GM20431 (cell line): ENCODE measurements around the gene WWC1.

ENCODE experiments used
- in situ Hi-C: fragments of 300-500 bp; cut with MseI, MboI; formaldehyde crosslinking; loops from one replicate; pipeline ENCODE4 v1.15.0; 2020; ENCODE audit warnings: low sequenced_read_pairs; ENCODE audit not compliant: unreplicated experiment

Gene WWC1

DNA sequence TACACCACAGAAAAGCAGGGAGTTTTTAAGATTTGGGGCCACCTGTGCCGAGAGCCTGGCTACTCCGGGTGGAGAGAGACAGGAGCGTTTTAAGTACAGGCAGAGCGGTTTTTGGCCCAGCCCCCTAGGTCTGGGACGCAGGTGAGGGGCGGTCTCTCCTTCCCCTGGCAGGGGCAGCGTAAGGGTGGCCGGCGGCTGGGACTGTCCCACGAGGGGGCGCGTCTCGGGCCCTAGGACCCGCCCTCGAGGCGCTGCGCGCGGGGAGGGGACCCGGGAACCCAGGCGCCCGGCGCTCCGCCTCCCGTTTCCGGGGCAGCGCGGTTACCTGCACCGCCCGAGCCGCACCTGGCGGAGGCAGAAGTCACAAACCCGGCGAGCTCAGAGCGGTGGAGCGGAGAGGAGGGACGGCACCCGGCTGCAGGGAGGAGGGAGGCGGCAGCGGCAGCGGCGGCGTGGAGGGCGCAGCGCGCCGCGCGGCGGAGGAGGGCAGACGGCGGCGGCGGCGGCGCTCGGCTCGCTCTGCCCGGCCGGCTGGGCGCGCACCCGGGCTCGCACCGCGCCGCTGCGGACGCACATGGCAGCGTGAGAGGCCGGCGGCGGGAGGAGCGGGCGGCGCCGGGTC is at the start of gene WWC1:
TSS of gene WWC1 (plus strand) at position 304 of the 622 bp plus-strand sequence. CDS start 508 bp downstream, outside the sequence.
- in situ Hi-C loops, result loop anchor here (25.0 kb wide), 1 partner anchor 196 kb away; the partner anchor contains the start of gene RARS1

DNA sequence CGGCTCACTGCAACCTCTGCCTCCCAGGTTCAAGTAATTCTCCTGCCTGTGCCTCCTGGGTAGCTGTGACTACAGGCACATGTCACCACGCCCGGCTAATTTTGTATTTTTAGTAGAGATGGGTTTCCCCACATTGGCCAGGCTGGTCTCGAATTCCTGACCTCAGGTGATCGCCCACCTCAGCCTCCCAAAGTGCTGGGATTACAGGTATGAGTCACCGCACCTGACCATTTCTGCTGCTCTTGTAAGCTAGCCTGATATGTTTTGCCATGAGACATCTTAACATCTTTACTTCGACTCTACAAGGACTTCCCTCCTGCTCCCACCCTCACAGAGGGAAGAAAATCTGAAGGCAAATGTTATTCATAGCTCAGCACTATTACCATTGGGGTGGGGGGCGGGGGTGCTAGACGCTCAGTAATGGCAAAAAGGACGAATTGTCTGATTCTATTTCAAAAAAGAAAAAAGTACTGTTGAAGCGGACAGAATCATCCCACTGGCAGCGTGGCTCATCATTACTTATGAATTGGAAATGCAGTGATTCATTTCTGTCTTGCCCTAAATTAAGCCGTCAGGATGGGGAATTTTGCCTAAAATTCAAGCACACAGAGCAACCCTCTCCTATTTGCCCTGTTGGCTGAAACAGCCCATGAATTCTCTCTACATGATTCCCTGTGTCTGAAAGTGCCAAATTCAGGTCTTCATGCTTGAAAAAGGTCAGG is 46.4 kb upstream of the WWC1 start:
- in situ Hi-C loops, result no loop called here

DNA sequence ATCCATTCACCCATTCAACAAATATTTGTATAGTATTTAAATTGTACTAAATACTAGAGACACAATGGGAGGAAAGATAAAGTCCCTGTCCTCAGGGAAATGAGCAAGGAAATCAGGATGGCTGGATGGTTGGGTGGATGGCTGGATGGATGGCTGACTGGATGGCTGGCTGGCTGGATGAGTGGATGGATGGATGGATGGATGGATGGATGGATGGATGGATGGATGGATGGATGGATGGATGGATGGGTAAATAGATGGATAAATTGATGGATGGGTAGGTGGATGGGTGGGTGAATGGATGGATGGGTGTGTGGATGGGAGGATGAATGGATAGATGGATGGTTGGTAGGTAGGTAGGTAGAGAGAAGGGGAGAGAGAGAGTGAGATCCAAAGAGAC is 41.5 kb upstream of the WWC1 start:
- in situ Hi-C loops, result loop anchor here (25.0 kb wide), 1 partner anchor 412 kb away; no protein-coding TSS in a partner anchor

DNA sequence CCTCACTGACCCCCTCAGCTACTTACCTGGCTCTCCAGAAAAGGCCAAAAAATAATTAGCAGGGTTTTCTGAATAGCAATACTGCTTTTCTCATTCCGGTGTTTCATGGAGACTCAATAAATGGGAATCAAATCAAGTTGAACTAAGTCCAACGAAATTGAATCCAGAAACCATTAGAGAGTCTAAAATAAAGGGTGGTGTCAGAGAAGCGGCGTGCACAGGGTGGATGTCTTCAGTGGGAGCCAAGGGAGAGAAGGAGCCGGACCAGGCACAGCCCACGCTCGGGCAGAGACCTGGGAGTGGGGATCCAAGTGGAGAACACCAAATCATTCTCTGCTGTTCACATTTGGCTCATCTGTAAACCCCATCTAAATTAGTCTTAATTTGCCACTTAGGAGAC is 40.2 kb upstream of the WWC1 start:
- in situ Hi-C loops, result loop anchor here (25.0 kb wide), 1 partner anchor 411 kb away; no protein-coding TSS in a partner anchor

DNA sequence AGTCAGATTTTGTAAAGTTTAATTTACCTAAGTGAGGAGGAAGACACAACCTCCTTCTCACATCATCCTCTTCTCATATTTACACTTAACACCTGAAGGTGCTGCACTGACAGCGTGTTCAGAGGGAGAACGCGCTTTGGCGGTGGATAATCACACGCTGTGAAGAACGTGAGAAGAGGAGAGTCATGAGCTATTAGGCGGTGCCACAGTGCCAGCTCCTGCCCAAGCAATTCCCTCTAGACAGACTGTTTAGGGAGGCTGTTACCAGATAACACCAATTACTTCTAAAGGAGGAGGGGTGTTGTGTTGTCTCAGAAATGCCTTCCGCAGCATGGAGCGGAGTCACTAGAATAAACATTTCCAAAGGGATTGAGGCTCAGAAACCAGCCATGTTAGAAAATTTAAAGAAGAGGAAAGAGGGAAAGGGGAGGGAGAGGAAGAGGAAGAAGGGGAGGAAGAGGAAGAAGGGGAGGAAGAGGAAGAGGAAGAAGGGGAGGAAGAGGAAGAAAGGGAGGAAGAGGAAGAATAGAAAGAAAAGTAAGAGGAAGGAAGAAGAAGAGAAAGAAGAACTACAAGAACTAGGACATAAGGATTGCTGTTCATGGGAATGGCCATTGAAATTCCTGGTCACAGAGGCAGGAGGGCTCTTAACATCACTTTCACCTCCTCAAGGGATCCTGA is 37.3 kb upstream of the WWC1 start:
- in situ Hi-C loops, result loop anchor here (25.0 kb wide), 1 partner anchor 408 kb away; no protein-coding TSS in a partner anchor

DNA sequence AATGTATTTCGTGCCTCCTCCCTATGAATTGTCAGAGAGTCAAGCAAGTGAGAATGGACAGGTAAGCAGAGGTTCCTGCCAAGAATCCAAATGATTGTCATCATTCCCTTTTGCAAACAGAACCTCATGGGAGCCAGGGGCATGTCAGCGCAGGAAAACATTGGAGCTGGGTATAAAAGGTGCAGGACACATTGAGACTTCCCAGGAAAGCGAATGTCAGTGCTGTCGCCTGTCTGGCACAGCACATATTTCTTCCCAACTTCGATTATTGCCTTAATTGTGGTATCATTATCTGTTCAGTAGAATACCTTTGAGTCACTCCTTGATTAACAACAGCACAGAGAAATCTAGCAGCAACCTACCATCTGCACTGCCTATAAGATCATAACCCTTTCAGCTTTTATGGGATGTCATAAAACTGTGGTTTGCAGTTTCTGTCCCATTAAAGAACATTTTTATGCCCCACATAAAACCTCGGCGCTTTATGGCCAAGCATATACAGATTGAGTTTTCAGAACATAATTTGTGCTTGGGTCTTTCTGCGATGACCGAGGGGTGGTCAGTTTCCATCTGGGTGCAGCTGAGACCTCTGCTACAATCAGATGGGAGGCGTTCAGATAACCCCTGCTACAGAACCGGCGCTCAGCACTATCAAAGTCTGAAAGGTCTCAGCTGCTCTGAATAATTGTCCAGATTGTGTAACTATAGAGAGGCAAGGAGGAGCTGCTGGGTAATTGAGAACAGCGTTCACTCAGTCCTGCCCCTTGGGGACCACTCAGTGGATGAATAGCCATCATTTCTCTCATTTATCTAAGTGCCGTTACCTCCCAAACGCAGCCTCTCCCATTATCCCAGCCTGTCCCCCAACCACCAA is 30.9 kb upstream of the WWC1 start:
- in situ Hi-C loops, result loop anchor here (25.0 kb wide), 1 partner anchor 402 kb away; no protein-coding TSS in a partner anchor

DNA sequence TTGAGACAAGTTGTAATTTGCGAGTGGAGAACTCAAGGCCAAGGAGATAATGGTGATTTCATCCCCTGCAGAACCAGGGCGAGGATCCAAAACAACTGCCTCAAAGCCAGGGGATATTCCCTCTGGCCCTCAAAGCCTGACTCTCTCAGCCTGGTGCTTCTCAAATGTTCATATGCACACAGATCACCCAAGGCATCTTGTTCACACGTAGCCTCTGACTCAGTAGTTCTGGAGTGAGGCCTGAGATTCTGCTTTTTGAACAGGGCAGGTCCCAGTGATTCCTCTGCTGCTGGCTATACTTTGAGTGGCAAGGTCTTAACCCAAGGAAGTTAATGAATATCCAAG is 30.2 kb upstream of the WWC1 start:
- in situ Hi-C loops, result loop anchor here (25.0 kb wide), 1 partner anchor 401 kb away; no protein-coding TSS in a partner anchor

DNA sequence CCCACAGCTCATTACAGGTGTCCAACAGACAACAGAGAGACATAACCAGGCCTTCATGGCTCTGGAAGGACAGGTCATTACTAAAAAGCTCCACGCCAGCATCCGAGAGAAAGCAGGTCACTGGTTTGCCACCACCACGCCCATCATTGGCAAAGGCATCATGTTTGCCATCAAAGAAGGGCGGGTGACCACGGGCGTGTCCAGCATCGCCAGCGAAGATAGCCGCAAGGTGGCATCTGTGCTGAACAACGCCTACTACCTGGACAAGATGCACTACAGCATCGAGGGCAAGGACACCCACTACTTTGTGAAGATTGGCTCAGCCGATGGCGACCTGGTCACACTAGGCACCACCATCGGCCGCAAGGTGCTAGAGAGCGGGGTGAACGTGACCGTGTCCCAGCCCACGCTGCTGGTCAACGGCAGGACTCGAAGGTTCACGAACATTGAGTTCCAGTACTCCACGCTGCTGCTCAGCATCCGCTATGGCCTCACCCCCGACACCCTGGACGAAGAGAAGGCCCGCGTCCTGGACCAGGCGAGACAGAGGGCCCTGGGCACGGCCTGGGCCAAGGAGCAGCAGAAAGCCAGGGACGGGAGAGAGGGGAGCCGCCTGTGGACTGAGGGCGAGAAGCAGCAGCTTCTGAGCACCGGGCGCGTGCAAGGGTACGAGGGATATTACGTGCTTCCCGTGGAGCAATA is 29.3 kb upstream of the WWC1 start:
- in situ Hi-C loops, result loop anchor here (25.0 kb wide), 1 partner anchor 400 kb away; no protein-coding TSS in a partner anchor

DNA sequence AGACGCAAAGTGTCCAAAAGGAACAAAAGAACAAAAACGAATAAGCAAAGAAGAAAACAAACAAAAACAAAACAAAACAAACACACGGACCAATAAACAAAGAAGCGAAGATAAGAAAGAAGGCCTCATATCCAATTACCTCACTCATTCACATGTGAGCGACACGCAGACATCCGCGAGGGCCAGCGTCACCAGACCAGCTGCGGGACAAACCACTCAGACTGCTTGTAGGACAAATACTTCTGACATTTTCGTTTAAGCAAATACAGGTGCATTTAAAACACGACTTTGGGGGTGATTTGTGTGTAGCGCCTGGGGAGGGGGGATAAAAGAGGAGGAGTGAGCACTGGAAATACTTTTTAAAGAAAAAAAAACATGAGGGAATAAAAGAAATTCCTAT is 28.3 kb upstream of the WWC1 start:
- in situ Hi-C loops, result loop anchor here (25.0 kb wide), 1 partner anchor 399 kb away; no protein-coding TSS in a partner anchor

DNA sequence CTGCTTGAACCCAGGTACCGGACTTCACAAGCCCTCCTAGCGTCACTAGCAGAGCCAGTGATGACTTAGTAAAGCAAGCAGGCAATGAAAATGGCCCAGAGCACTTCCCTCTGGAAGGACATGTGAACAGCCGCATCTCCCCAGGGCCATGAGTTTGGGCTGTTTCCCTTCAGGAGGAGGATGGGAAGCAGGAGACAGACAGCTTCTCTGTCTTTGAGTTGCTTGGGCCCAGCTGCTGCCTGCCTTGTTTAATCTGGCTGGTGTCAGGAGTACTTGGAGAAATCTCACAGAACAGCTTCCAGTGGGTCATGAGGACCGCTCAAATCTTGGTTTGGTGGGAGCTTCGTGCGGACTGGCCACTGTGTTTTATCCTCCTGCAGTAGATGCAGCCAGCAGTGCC is 25.4 kb upstream of the WWC1 start:
- in situ Hi-C loops, result loop anchor here (25.0 kb wide), 1 partner anchor 396 kb away; no protein-coding TSS in a partner anchor

DNA sequence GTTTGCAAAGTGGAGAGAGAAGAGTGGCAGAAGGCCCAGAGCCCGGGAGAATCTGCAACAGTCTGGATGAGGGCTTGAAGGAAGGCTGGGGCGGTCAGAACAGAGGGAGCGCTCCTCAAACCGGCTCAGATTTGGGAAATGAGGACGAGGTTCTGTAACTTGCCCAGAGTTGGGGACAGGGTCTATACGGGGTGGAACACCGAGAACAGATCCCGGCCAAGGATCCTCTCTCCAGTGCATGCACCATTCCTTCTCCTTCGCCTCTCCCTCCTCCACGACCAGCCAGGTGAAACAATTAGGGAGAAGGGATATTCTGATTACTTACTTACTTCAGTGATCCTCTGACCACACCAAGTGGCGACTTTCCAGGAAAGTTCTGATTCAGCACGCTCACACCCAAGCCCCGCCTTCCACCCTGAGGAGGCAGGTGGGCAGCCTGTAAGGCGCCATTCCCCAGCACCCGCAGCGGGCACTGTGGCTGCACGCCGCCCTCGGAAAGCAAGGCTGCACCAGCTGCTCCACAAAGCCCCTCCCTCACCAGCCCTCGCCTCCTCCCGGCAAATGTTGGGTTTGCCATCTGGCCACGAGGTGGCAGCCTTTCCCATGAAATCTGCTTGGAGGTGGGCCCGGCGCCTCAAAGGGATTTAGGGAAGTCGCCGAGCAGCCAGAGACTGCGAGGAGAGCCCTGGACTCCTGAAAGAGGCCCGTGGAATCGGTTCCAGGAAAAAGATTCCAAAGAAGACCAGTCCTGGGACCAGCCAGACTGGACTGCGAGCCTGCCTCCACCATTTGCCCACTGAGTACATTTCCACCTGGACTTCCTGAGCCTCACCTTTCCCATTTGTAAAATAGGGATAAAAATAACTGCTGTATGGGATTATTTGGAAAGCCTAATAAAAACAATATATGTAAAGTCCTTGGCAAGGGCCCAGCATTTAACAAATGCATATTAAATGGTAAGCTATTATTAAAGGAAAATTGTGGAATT is 22.2 kb upstream of the WWC1 start:
- in situ Hi-C loops, result loop anchor here (25.0 kb wide), 1 partner anchor 393 kb away; no protein-coding TSS in a partner anchor

DNA sequence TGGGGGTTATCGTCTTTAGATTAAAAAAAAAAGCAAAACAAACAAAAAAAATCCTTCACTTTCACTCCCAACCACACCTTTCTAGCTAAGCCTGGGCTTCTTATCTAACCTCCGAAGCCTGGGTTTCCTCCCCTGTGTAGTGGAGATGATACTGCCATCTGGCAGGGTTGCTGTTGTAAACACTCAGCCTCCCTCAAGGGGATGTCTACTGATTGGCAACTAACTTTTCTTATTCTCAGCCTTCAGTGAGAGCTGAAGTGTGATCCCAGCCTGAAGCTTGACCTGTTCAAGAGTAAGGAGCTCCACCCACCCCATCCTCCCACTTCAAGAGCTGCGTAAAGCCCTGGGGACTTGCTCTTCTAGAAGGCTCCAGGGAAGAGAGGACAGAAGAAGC is 21.5 kb upstream of the WWC1 start:
- in situ Hi-C loops, result loop anchor here (25.0 kb wide), 1 partner anchor 392 kb away; no protein-coding TSS in a partner anchor

DNA sequence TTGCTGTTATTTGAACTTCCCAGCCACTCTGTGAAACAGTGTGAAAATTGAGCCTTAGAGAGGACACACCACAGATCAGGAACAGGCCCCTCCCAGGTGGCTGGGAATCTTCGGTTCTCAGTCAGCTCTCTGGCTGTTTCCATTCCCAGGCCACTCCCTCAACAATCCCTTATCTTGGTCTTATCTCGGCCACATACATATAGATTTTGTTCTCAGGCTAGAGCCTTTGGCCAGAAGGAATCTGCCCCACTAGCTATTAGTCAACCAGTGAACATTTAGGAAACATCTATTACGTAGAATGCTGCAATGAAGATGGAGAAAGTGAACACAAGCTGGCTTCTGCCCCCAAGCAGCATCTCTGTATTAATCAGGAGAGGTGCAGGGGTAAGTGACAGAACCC is 21.0 kb upstream of the WWC1 start:
- in situ Hi-C loops, result loop anchor here (25.0 kb wide), 1 partner anchor 392 kb away; no protein-coding TSS in a partner anchor

DNA sequence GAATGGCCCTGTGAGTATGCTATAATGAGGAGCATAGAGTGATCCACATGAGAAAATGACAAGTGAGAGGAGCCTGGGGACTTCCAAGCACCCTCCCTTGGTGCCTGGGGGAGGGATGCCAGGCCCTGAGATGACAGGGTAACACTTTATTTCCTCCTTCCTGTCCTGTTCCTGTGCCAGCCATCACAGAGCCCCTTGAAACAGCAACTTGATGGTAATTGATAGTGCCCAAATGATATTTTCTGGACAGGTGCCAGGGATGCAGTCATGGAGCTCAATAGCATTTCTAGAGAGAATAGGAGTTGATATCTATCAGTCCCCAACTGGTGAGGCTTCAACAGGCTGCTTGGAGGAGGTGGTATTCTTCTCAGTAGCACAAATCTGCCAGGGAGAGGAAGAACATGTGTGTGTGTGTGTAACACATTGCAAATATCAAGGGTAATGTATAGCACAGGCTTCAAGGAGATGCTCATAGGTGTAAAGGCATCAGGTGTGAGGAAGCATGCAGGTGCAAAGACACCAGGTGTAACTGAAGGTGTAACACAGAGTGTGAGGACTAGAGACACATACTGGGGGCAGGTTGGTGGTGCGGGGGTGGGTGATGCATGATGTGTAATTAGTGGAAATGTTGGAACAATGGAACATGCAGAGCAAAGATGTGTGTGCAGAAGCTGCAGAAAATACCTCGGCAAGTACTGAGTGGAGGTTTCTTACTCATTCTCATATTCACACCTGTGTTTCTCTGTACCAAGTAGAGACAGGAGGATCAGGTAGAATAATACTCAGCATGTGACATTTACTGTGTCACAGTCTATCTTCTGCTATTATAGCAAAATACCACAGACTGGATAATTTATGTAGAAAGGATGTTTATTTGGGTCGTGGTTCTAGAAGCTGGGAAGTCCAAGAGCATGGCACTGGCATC is 18.1 kb upstream of the WWC1 start:
- in situ Hi-C loops, result loop anchor here (25.0 kb wide), 1 partner anchor 389 kb away; no protein-coding TSS in a partner anchor

DNA sequence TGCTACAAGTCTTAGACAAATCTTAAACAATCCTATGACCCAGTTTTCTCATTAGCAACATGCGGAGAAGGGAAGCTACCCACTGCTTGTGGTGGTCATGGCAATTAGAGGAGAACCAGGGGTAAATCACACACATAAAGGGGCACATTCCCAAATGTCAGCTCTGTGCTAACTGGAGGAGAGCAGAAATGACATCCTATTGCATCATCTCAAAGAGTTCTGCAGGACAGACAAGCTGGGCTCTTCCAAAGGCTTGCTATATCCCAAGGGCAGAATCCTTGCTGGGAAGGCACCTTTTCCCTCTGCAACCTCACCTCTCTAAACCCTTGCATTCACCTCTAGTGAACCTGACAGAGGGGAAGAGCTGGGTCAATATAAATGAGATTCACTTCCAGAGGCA is 17.0 kb upstream of the WWC1 start:
- in situ Hi-C loops, result loop anchor here (25.0 kb wide), 1 partner anchor 388 kb away; no protein-coding TSS in a partner anchor

DNA sequence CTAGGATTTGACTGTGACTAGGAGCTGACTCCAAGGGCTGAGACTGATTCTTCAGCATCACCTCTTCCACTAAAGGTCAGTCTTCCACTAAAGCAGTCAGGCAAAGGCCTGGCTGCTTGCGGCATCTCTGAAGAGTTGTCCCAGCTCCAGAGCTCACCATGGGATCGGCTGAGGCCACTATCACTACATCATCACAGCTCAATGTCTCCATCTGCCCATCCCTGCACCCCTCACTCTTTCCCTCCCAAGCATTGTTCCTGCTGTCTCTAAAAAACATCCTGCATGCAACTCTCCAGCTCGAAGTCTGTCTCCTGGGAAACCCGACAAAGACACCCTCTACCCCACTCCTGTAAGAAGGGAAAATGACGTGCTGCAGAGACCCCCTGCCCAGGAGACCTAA is 15.5 kb upstream of the WWC1 start:
- in situ Hi-C loops, result loop anchor here (25.0 kb wide), 1 partner anchor 211 kb away; the partner anchor contains the start of gene RARS1
